ENCODE results near the gene ARFIP1.
"Not testable (repeated sequence)": the region's sequence is repeated elsewhere in the genome, so short reads cannot be mapped to it uniquely, and the experiment has no call there.

The ARFIP1 gene

GRCh38 chr4:152892974-152893373, 113.2 kb downstream of the ARFIP1 start:
- no peaks in the 10 kb centered on the region for H3K27me3 ChIP-seq (ENCODE audit: insufficient read depth, insufficient read length)
- no peaks in the 10 kb centered on the region for H3K9me3 ChIP-seq (ENCODE audit: insufficient read depth, low read length)
- H3K4me1 ChIP-seq (ENCODE audit: insufficient read depth, insufficient read length) = no peaks in the 10 kb centered on the region
- no peak for DNase-seq (ENCODE audit: low read depth, low spot score)
- no peak overlapping the region for H3K4me3 ChIP-seq (ENCODE audit: insufficient read length, low read depth)
- no peak for TF ChIP-seq SUZ12 (IDR thresholded peaks at IDR 0.05; ENCODE audit: extremely low read depth, insufficient read depth, insufficient read length)
- TF ChIP-seq YY1 (IDR thresholded peaks at IDR 0.05; ENCODE audit: insufficient read depth, insufficient read length) = no peak
- no peak for TF ChIP-seq ZNF274 (IDR thresholded peaks at IDR 0.05; ENCODE audit: low read depth, low read length)
- H3K9ac ChIP-seq (ENCODE audit: insufficient read length, low read depth) = no peak overlapping the region
- peaks cover 8% of the 10 kb centered on the region for H3K36me3 ChIP-seq (ENCODE audit: insufficient read depth, insufficient read length, low read length)

GRCh38 chr4:152894673-152895072, 114.9 kb downstream of the ARFIP1 start:
- H3K9me3 ChIP-seq (ENCODE audit: insufficient read depth, low read length) = no peaks in the 10 kb centered on the region

GRCh38 chr4:152896811-152897210, 117.1 kb downstream of the ARFIP1 start:
- no peaks in the 10 kb centered on the region for H3K9me3 ChIP-seq (ENCODE audit: insufficient read depth, low read length)
- no peak overlapping the region for H3K9ac ChIP-seq (ENCODE audit: insufficient read length, low read depth)
- no peaks in the 10 kb centered on the region for H3K4me1 ChIP-seq (ENCODE audit: insufficient read depth, insufficient read length)
- TF ChIP-seq ZNF274 (IDR thresholded peaks at IDR 0.05; ENCODE audit: low read depth, low read length) (no peak), YY1 (IDR thresholded peaks at IDR 0.05; ENCODE audit: insufficient read depth, insufficient read length) (no peak), SUZ12 (IDR thresholded peaks at IDR 0.05; ENCODE audit: extremely low read depth, insufficient read depth, insufficient read length) (no peak)
- no peaks in the 10 kb centered on the region for H3K27me3 ChIP-seq (ENCODE audit: insufficient read depth, insufficient read length)
- DNase-seq (ENCODE audit: low read depth, low spot score) = no peak
- no peak overlapping the region for H3K4me3 ChIP-seq (ENCODE audit: insufficient read length, low read depth)
- no peaks in the 10 kb centered on the region for H3K36me3 ChIP-seq (ENCODE audit: insufficient read depth, insufficient read length, low read length)

More at GRCh38 chr4:152894673-152895072, 114.9 kb downstream of the ARFIP1 start:
- Histone ChIP-seq H3K4me1 (ENCODE audit: insufficient read depth, insufficient read length) (no peaks in the 10 kb centered on the region), H3K36me3 (ENCODE audit: insufficient read depth, insufficient read length, low read length) (peaks cover 4% of the 10 kb centered on the region), H3K4me3 (ENCODE audit: insufficient read length, low read depth) (no peak overlapping the region), H3K9ac (ENCODE audit: insufficient read length, low read depth) (no peak overlapping the region), H3K27me3 (ENCODE audit: insufficient read depth, insufficient read length) (no peaks in the 10 kb centered on the region)
- no peak for TF ChIP-seq YY1 (IDR thresholded peaks at IDR 0.05; ENCODE audit: insufficient read depth, insufficient read length)
- DNase-seq (ENCODE audit: low read depth, low spot score) = no peak

DNA sequence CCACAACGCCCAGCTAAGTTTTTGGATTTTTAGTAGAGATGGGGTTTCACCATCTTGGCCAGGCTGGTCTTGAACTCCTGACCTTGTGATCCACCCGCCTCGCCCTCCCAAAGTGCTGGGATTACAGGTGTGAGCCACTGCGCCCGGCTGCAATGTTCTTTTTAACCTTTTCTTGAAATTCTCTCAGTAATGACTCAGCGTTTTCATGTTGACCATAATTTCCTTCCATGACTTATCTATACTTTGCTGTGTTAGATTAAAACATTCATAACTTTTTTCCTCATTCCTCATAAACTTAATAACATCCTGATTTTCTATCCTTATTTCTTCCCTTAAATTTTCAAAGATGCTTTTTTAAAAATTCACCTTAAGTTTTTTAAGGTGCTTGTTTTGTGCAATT, 118.4 kb downstream of the ARFIP1 start:
- DNase-seq (ENCODE audit: low read depth, low spot score); H3K4me3 ChIP-seq (ENCODE audit: insufficient read length, low read depth); H3K9ac ChIP-seq (ENCODE audit: insufficient read length, low read depth); H3K36me3 ChIP-seq (ENCODE audit: insufficient read depth, insufficient read length, low read length); H3K27me3 ChIP-seq (ENCODE audit: insufficient read depth, insufficient read length); H3K4me1 ChIP-seq (ENCODE audit: insufficient read depth, insufficient read length); H3K9me3 ChIP-seq (ENCODE audit: insufficient read depth, low read length): not testable (repeated sequence)

GRCh38 chr4:152898606-152899005, 118.9 kb downstream of the ARFIP1 start:
- Histone ChIP-seq H3K4me1 (ENCODE audit: insufficient read depth, insufficient read length) (no peaks in the 10 kb centered on the region), H3K9me3 (ENCODE audit: insufficient read depth, low read length) (no peaks in the 10 kb centered on the region), H3K36me3 (ENCODE audit: insufficient read depth, insufficient read length, low read length) (no peaks in the 10 kb centered on the region), H3K9ac (ENCODE audit: insufficient read length, low read depth) (no peak overlapping the region), H3K27me3 (ENCODE audit: insufficient read depth, insufficient read length) (no peaks in the 10 kb centered on the region), H3K4me3 (ENCODE audit: insufficient read length, low read depth) (no peak overlapping the region)
- DNase-seq (ENCODE audit: low read depth, low spot score) = no peak
- TF ChIP-seq SUZ12 (IDR thresholded peaks at IDR 0.05; ENCODE audit: extremely low read depth, insufficient read depth, insufficient read length) (no peak), ZNF274 (IDR thresholded peaks at IDR 0.05; ENCODE audit: low read depth, low read length) (no peak), YY1 (IDR thresholded peaks at IDR 0.05; ENCODE audit: insufficient read depth, insufficient read length) (no peak)

GRCh38 chr4:152900395-152900794, 120.6 kb downstream of the ARFIP1 start:
- Histone ChIP-seq H3K27me3 (ENCODE audit: insufficient read depth, insufficient read length) (no peaks in the 10 kb centered on the region), H3K9me3 (ENCODE audit: insufficient read depth, low read length) (no peaks in the 10 kb centered on the region), H3K4me3 (ENCODE audit: insufficient read length, low read depth) (no peak overlapping the region), H3K4me1 (ENCODE audit: insufficient read depth, insufficient read length) (no peaks in the 10 kb centered on the region), H3K9ac (ENCODE audit: insufficient read length, low read depth) (no peak overlapping the region), H3K36me3 (ENCODE audit: insufficient read depth, insufficient read length, low read length) (no peaks in the 10 kb centered on the region)
- TF ChIP-seq ZNF274 (IDR thresholded peaks at IDR 0.05; ENCODE audit: low read depth, low read length) (no peak), SUZ12 (IDR thresholded peaks at IDR 0.05; ENCODE audit: extremely low read depth, insufficient read depth, insufficient read length) (no peak), YY1 (IDR thresholded peaks at IDR 0.05; ENCODE audit: insufficient read depth, insufficient read length) (no peak)
- DNase-seq (ENCODE audit: low read depth, low spot score) = no peak

GRCh38 chr4:152901205-152901604, 121.5 kb downstream of the ARFIP1 start:
- no peaks in the 10 kb centered on the region for H3K27me3 ChIP-seq (ENCODE audit: insufficient read depth, insufficient read length)
- H3K4me1 ChIP-seq (ENCODE audit: insufficient read depth, insufficient read length) = no peaks in the 10 kb centered on the region
- no peak overlapping the region for H3K4me3 ChIP-seq (ENCODE audit: insufficient read length, low read depth)
- no peak overlapping the region for H3K9ac ChIP-seq (ENCODE audit: insufficient read length, low read depth)
- H3K36me3 ChIP-seq (ENCODE audit: insufficient read depth, insufficient read length, low read length) = peaks cover 1% of the 10 kb centered on the region
- TF ChIP-seq SUZ12 (IDR thresholded peaks at IDR 0.05; ENCODE audit: extremely low read depth, insufficient read depth, insufficient read length) = no peak
- TF ChIP-seq ZNF274 (IDR thresholded peaks at IDR 0.05; ENCODE audit: low read depth, low read length) = no peak
- H3K9me3 ChIP-seq (ENCODE audit: insufficient read depth, low read length) = no peaks in the 10 kb centered on the region
- no peak for DNase-seq (ENCODE audit: low read depth, low spot score)

DNA sequence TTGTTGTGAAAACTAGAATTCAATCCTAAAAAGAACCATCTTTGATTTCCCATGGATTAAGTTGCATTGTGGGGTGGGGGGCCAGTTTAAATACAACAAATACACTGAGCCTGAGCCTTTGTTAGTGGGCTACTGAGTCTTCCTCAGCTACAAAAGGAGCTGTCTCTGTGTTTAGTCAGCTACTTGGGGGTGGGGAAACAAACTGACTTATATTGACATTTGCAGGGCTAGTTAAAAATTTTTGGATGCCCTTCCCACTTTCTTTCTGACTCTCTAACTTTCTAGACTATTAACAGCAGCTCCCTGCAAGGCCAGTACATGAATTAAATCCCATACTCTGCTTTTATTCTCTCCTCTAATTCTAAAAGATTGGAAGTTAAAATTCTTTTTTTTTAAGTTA, 123.9 kb downstream of the ARFIP1 start:
- no peak for TF ChIP-seq YY1 (IDR thresholded peaks at IDR 0.05; ENCODE audit: insufficient read depth, insufficient read length)
- TF ChIP-seq SUZ12 (IDR thresholded peaks at IDR 0.05; ENCODE audit: extremely low read depth, insufficient read depth, insufficient read length) = no peak
- no peak for TF ChIP-seq ZNF274 (IDR thresholded peaks at IDR 0.05; ENCODE audit: low read depth, low read length)
- peaks cover 3% of the 10 kb centered on the region for H3K36me3 ChIP-seq (ENCODE audit: insufficient read depth, insufficient read length, low read length)
- no peaks in the 10 kb centered on the region for H3K27me3 ChIP-seq (ENCODE audit: insufficient read depth, insufficient read length)
- H3K9ac ChIP-seq (ENCODE audit: insufficient read length, low read depth) = no peak overlapping the region
- no peak for DNase-seq (ENCODE audit: low read depth, low spot score)
- no peaks in the 10 kb centered on the region for H3K9me3 ChIP-seq (ENCODE audit: insufficient read depth, low read length)
- H3K4me3 ChIP-seq (ENCODE audit: insufficient read length, low read depth) = no peak overlapping the region
- H3K4me1 ChIP-seq (ENCODE audit: insufficient read depth, insufficient read length) = no peaks in the 10 kb centered on the region
